HEK293T (cell line): ENCODE results near the gene KRT7.

Experiments
- CTCF ChIA-PET: fragments of 350-600 bp; formaldehyde crosslinking; extraction: SDS; loops from one replicate; lab custom pipeline; 2021; ENCODE audit warnings: antibody characterized with exemption, inconsistent platforms; lab: Yijun Ruan, JAX
- POLR2A ChIA-PET: fragments of 350-600 bp; formaldehyde crosslinking; extraction: SDS; loops from one replicate; lab custom pipeline; 2020; ENCODE audit warnings: antibody characterized with exemption, inconsistent platforms; lab: Yijun Ruan, JAX
- DNase-seq: peaks from one replicate; pipeline ENCODE4 v3.0.0; 2012; ENCODE audit warnings: mixed read lengths; ENCODE audit errors: extremely low spot score
- ARNT ChIP-seq: fragments of 450-650 bp; IDR thresholded peaks from 2 replicates; pipeline ENCODE4 v1.6.1; 2017; ENCODE audit warnings: mild to moderate bottlenecking
- BHLHE40 ChIP-seq: fragments of 450-650 bp; IDR thresholded peaks from 2 replicates; pipeline ENCODE4 v1.6.1; 2016; ENCODE audit warnings: mild to moderate bottlenecking, moderate library complexity, borderline replicate concordance
- CTBP1 ChIP-seq: fragments of 450-650 bp; IDR thresholded peaks from 2 replicates; pipeline ENCODE4 v1.6.1; 2016; ENCODE audit warnings: borderline replicate concordance
- ELF4 ChIP-seq: fragments of 450-650 bp; IDR thresholded peaks from 2 replicates; pipeline ENCODE4 v1.6.1; 2017; ENCODE audit warnings: antibody characterized with exemption
- FOXA1 ChIP-seq: fragments of 450-650 bp; IDR thresholded peaks from 2 replicates; pipeline ENCODE4 v1.6.1; 2016; ENCODE audit warnings: mild to moderate bottlenecking
- FOXK2 ChIP-seq: fragments of 450-650 bp; IDR thresholded peaks from 2 replicates; pipeline ENCODE4 v1.6.1; 2016; ENCODE audit warnings: mild to moderate bottlenecking
- FOXM1 ChIP-seq: fragments of 450-650 bp; IDR thresholded peaks from 2 replicates; pipeline ENCODE4 v1.6.1; 2017; ENCODE audit warnings: mild to moderate bottlenecking, borderline replicate concordance
- HDGF ChIP-seq: fragments of 450-650 bp; IDR thresholded peaks from 2 replicates; pipeline ENCODE4 v1.6.1; 2017; ENCODE audit warnings: antibody characterized with exemption, borderline replicate concordance
- L3MBTL2 ChIP-seq: fragments of 450-650 bp; conservative IDR thresholded peaks from 2 replicates; pipeline ENCODE4 v1.6.1; 2016; ENCODE audit warnings: mild to moderate bottlenecking
- LEF1 ChIP-seq: fragments of 450-650 bp; IDR thresholded peaks from 2 replicates; pipeline ENCODE4 v1.6.1; 2017; ENCODE audit warnings: mild to moderate bottlenecking, borderline replicate concordance
- NFRKB ChIP-seq: fragments of 450-650 bp; IDR thresholded peaks from 2 replicates; pipeline ENCODE4 v1.6.1; 2016; ENCODE audit warnings: mild to moderate bottlenecking, moderate library complexity
- PKNOX1 ChIP-seq: fragments of 450-650 bp; IDR thresholded peaks from 2 replicates; pipeline ENCODE4 v1.6.1; 2016
- SP1 ChIP-seq: fragments of 450-650 bp; IDR thresholded peaks from 2 replicates; pipeline ENCODE4 v1.6.1; 2017
- SUZ12 ChIP-seq: fragments of 450-650 bp; IDR thresholded peaks from 2 replicates; pipeline ENCODE4 v1.6.1; 2016; ENCODE audit warnings: mild to moderate bottlenecking
- TARDBP ChIP-seq: fragments of 450-650 bp; IDR thresholded peaks from 2 replicates; pipeline ENCODE4 v1.6.1; 2016
- ZNF384 ChIP-seq: fragments of 450-650 bp; IDR thresholded peaks from 2 replicates; pipeline ENCODE4 v1.6.1; 2016

The KRT7 gene

GRCh38 chr12:52199294-52199919, 33.6 kb upstream of the KRT7 start:
- DNase-seq = no peak
- POLR2A ChIA-PET = no interaction called here
- TF ChIP-seq FOXM1 (no peak), TARDBP (no peak), FOXK2 (no peak), NFRKB (no peak), LEF1 (no peak), ELF4 (no peak), FOXA1 (no peak), PKNOX1 (no peak), SP1 (no peak), SUZ12 (no peak), HDGF (no peak), L3MBTL2 (no peak), ZNF384 (no peak)
- CTCF ChIA-PET = interaction anchor here (0.7 kb wide), 1 partner anchor 79 kb away, joined by 5 read pairs; no protein-coding TSS in a partner anchor

GRCh38 chr12:52200086-52200780, 32.8 kb upstream of the KRT7 start:
- TF ChIP-seq LEF1 = no peak
- no peak for TF ChIP-seq SUZ12
- TF ChIP-seq CTBP1 = no peak
- no peak for TF ChIP-seq ZNF384
- TF ChIP-seq L3MBTL2 = no peak
- no peak for TF ChIP-seq FOXK2
- no peak for TF ChIP-seq FOXM1
- TF ChIP-seq ELF4 = no peak
- no peak for TF ChIP-seq TARDBP
- no peak for TF ChIP-seq FOXA1
- TF ChIP-seq SP1 = no peak
- no peak for DNase-seq
- CTCF ChIA-PET = interaction anchor here (0.7 to 2.4 kb wide), 2 partner anchors 22 to 78 kb away, joined by 5 to 8 read pairs; no protein-coding TSS in a partner anchor
- POLR2A ChIA-PET = interaction anchor here (1.2 kb wide), 1 partner anchor 35 kb away, joined by 3 read pairs; no protein-coding TSS in a partner anchor

DNA sequence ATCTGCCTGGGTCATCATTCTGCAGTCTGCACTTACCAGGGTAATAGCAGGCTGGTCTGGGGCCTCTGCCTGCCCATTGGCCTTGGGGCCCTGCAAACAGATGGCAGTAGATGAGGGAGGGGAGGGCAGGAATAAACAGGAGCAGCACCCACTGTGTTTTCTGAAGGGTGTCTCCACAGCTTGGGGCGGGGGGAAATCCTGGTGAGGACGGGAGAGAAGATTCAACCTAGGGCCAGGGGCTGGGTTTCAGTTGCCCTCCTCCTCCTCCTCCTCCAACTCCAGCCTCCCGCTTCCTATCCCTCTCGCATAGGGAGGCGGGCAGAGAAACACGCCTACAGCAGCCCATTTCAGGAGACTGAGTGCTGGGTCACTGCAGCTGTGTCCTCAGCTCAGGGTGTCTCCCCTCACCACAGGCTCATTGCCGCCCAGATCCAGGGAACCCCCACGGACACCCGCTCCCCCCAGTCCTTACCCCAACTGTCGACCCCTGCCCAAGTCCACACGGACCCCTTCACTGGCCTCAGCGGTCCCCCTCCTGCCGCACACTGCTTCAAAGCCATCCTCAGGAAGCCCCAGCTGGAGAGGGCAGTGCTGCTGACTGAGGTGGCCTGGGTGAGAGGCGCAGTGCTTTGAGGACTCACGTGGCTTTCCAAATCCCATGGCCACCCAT, 32.1 kb upstream of the KRT7 start:
- POLR2A ChIA-PET = interaction anchor here (1.2 kb wide), 1 partner anchor 36 kb away, joined by 3 read pairs; no protein-coding TSS in a partner anchor
- no peak for DNase-seq
- CTCF ChIA-PET = interaction anchor here (2.4 kb wide), 1 partner anchor 21 kb away, joined by 8 read pairs; no protein-coding TSS in a partner anchor
- TF ChIP-seq HDGF (no peak), ARNT (no peak), CTBP1 (no peak), ELF4 (no peak), L3MBTL2 (no peak), FOXK2 (no peak), FOXA1 (no peak), PKNOX1 (no peak), LEF1 (no peak), SP1 (no peak), BHLHE40 (no peak), SUZ12 (no peak), FOXM1 (no peak), NFRKB (no peak), TARDBP (no peak), ZNF384 (no peak)

DNA sequence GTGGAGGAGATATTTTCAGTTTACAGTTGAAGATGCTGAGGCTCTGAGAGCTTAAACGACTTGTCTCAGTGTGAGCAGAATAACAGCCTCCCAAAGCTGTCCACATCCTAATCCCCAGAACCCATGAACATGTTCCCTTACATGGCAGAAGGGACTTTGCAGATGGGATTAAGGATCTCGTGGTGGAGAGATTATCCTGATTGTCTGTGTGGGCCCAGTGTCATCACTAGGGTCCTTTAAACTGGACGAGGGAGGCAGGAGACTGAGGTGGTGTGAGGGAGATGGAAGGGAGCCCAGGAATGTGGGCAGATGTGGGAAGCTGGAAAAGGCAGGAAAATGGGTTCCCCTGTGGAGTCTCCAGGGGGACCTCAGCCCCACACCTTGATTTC, 31.6 kb upstream of the KRT7 start:
- DNase-seq = no peak
- ChIA-PET CTCF (interaction anchor here (1.3 to 2.4 kb wide), 2 partner anchors 13 to 20 kb away, joined by 4 to 8 read pairs; no protein-coding TSS in a partner anchor), POLR2A (no interaction called here)
- TF ChIP-seq L3MBTL2 (no peak), PKNOX1 (no peak), BHLHE40 (no peak), NFRKB (no peak), ELF4 (no peak), CTBP1 (no peak), FOXK2 (no peak), ZNF384 (no peak), HDGF (no peak), FOXM1 (no peak)

DNA sequence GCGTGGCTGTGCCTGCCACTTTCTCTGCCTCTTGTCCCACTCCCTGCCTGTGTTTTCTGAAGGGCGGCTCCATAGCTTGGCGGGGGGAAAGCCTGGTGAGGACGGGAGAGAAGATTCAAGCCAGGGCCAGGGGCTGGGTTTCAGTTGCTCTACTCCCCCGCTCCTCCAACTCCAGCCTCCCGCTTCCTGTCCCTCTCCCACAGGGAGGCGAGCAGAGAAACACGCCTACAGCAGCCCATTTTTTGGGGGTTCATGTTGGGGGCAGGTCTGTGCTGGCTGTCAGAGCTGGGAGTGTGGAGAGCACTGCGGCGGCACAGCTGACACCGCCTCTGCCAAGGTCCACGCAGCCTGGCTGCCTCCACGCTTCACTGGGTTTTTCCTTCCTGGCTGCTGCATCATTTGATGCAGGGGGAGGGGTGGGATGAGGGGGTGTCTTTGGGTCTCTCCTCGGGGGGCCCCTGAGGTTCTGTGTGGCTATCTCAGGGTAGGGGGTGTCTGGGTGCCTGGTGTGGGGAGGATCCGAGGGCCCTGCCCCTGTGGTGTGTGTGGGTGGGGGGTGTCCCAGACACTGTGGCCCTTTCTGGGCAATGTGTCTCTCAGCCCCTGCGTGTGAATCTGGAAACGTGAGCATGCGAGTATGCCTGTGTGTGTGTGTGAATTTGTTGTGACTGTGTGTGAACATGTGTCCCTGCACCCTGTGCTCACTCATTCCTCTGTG, 30.5 kb upstream of the KRT7 start:
- CTCF ChIA-PET = interaction anchor here (0.8 to 2.4 kb wide), 3 partner anchors 12 to 46 kb away, joined by 3 to 8 read pairs (median 4); no protein-coding TSS in a partner anchor

More for the DNA sequence above, 30.5 kb upstream of the KRT7 start:
- TF ChIP-seq ZNF384 (no peak), HDGF (no peak), ARNT (no peak), NFRKB (no peak), PKNOX1 (no peak), CTBP1 (no peak), SUZ12 (no peak), TARDBP (no peak), FOXK2 (no peak), ELF4 (no peak), BHLHE40 (no peak), LEF1 (no peak), FOXA1 (no peak), SP1 (no peak)
- POLR2A ChIA-PET = no interaction called here
- no peak for DNase-seq
